OCI-LY3 (cell line): ENCODE data around the gene NR1H4.

ENCODE experiments used
- CTCF ChIP-seq: fragments of 200-600, 300-600 bp; sonication (generic); IDR thresholded peaks from 2 replicates; pipeline ENCODE4 v1.5.1; 2014; ENCODE audit warnings: antibody characterized with exemption, low read length, low read depth
- EZH2phosphoT487 ChIP-seq: fragments of 200-600 bp; shearing (Covaris generic); IDR thresholded peaks from 2 replicates; pipeline ENCODE4 v1.6.1; 2018; ENCODE audit warnings: antibody characterized with exemption, mixed run types, low read depth

GRCh38 chr12:100489251-100489820 lies 15.7 kb downstream of the NR1H4 start:
- TF ChIP-seq CTCF (no peak), EZH2phosphoT487 (no peak)
